Stimulated activated CD4-positive, alpha-beta T cell treated with anti-CD3 and anti-CD28 coated beads, TNF-alpha, amount 100 ng/mL, for 4 hours (primary cell): ENCODE measurements around the gene RHBDL3.
"Not testable (repeated sequence)": the region's sequence is repeated elsewhere in the genome, so short reads cannot be mapped to it uniquely, and the experiment has no call there.

ENCODE experiments used
- DNase-seq, 3 experiments: peaks; one replicate each; pipeline ENCODE4 v3.0.0-alpha.2; 2020; ENCODE audit warnings: low read depth in 3 of 3

The RHBDL3 gene

DNA sequence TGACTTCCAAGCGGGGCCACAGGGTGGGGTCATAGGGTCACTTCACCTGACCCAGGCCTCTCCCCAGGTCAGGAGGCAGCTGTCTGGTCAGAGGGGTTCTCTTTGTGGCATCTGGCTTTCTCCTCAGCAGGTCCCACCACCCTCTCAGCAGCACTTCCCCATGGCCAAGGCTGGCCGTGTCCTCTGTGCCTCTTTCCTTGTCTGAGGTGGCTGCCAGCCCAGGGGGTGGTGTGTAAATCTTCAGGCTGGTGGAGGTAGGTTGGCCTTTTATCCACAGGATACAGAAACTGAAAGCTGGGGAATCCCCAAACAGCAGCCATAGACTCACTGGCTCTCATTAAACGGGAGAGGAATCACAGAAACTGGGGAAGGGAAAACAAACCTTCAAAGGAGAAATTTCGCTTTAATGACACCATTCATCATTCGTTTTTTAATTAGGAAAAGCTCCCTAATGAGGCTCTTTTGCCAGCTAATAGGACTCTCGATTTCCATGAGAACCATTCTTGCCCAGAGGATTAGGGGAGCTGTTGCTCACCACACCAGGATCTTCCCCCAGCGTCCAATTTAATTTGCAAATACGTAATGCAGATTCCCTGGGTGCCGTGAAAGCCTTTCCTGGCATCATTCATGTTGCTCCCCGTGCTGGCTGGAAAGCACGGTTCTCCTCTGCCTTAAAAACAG lies 58.3 kb downstream of the RHBDL3 start:
- peak in 1 of 3 experiments; percentile 21 for DNase-seq

DNA sequence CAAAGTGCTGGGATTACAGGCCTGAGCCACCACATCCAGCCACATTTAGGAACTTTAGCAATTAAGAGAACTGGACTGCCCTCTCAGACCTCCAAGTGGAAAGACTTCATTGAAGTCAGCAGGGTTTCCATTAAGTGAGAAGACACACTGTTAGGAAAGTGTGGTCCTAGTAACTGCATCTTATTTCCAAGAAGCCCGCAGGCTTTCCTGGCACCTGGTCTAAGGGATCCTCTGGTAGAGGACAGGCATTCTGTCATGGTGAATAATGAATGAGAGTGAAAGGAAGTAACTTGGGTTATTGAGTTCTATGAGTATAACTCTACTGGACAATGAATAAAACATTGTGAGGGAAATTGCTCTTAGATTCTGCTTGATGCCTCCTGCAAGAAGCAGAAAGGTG lies 62.3 kb downstream of the RHBDL3 start:
- DNase-seq, result no peak

DNA sequence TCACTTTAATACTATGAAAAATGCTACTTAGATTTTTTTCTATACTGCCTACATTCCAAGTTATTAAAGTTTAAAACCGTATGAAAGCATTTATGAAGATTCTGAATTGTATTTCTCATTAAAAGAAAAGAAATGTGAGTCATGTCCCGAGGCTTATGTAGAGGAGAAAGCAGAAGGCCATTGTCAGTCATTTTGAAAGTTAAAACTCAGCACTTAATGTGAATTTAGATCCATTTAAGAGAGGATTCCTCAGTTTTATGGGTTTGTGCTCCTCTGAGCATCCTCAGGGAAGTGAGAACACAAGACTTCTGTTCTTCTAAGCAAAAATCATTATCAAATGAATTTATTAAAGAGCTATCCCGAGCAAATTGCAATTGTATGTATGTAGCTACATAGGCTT lies 64.5 kb downstream of the RHBDL3 start:
- no peak for DNase-seq

GRCh38 chr17:32331243-32332040 lies 65.8 kb downstream of the RHBDL3 start:
- no peak for DNase-seq

GRCh38 chr17:32333187-32333586 lies 67.6 kb downstream of the RHBDL3 start:
- no peak for DNase-seq

DNA sequence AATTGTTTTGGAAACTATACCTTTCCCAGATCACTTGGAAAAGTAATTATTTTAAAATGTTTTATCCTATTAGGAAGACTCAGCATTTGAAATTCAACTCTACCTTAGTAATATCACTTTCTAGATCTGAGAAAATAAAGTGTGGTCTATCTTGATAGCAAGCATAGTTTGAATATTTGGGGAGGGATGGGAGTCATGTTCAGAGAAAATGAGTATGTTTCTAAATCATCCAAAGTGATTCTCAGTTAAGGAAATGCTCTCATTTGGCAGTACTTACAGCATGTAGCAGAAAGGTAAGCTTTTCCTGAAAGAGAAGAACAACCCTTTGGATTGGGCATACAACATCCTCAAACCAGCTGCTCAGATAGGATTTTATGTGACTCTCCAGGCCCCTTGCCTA lies 69.4 kb downstream of the RHBDL3 start:
- no peak for DNase-seq

DNA sequence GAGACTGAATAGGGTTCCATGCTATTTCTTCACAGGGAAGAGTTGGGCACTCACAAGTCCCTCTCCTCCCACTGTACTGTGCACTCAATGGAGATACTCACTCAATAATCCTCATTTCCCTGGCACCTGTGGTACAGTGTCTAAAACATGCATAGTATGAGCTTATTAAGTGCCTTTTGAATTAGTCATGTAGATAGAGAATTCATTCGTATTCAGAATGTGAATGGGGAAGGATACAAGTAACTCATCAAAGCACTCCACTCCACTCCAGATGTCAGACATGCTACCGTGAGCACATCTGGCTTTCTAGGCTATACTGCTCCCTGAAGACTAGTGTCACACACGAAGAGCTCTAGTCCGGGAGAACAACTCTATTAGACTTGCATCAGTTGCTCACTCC lies 70.1 kb downstream of the RHBDL3 start:
- no peak for DNase-seq

GRCh38 chr17:32341141-32341856 lies 75.7 kb downstream of the RHBDL3 start:
- peak in 1 of 3 experiments; percentile 20 for DNase-seq

- DNase-seq, result peak; percentile 59 to 77 (median 65)
Measured at GRCh38 chr17:32341857-32342602, 76.4 kb downstream of the RHBDL3 start, which contains the start of gene C17orf75. Gene C17orf75 (minus strand): TSS chr17:32342173. CDS start chr17:32342139, 34 bp downstream.

DNA sequence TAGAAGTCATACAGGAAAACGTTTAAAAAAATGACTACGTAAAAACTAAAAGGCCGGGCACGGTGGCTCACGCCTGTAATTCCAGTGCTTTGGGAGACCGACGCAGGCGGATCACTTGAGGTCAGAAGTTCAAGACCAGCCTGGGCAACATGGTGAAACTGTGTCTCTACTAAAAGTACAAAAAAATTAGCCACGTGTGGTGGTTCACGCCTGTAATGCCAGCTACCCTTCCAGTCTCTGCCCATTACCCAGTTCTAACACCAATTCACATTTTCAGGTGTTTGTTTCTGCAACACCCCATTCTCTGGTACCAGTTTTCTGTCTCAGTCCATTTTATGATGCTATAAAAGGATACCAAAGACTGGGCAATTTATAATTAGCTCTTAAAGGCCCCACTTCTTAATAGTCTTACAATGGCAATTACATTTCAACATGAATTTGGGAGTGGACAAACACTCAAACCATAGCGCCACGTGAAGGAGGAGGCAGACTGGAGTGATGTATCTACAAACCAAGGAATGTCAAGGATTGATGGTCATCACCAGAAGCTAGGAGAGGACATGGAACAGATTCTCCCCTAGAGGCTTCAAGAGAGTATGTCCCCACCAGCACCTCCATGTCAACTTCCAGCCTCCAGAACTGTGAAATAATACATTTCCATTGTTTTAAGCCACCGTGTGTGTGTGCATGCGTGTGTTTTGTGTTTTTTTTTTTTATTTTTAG lies 77.1 kb downstream of the RHBDL3 start:
- DNase-seq, result no peak

DNA sequence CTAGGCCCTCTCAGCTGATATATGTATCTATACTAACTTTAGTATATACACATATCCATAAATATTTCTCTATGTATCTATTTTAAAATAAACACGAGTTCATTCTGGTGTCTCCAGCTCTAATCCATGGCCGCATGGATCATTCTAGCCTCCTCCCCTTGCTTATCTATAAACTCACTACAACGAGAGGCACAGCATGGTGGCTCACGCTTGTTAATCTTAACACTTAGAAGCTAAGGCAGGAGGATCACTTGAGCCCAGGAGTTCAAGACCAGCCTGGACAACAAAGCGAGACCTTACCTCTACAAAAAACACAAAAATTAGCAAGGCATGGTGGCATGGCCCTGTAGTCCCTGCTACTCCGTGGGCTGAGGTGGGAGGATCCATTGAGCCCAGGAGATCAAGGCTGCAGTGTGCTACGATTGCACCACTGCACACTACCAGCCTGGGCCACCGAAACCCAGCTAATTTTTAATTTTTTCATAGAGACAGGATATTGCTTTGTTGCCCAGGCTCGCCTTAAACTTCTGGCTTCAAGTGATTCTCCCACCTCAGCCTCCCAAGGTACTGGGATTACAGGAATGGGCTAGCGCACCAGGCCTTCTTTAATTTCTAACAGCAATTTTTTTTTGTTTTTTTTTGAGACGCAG lies 80.4 kb downstream of the RHBDL3 start:
- DNase-seq, result no peak

- no peak for DNase-seq
Measured at GRCh38 chr17:32348483-32348800, 82.8 kb downstream of the RHBDL3 start.

DNA sequence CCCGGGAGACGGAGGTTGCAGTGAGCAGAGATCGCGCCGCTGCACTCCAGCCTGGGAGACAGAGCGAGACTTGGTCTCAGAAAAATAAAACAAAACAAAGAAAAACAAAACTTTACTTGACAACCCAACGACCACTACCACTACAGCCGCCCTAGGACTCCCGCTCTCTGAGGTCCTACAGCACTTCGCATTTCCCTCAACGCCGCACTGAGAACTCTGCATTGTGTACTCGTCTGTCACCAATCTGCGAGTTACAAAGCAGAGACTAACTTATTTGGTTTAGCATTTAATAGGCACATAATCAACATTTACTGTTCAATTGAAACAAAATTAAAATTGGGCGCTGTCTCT lies 83.8 kb downstream of the RHBDL3 start:
- DNase-seq, result no peak

DNA sequence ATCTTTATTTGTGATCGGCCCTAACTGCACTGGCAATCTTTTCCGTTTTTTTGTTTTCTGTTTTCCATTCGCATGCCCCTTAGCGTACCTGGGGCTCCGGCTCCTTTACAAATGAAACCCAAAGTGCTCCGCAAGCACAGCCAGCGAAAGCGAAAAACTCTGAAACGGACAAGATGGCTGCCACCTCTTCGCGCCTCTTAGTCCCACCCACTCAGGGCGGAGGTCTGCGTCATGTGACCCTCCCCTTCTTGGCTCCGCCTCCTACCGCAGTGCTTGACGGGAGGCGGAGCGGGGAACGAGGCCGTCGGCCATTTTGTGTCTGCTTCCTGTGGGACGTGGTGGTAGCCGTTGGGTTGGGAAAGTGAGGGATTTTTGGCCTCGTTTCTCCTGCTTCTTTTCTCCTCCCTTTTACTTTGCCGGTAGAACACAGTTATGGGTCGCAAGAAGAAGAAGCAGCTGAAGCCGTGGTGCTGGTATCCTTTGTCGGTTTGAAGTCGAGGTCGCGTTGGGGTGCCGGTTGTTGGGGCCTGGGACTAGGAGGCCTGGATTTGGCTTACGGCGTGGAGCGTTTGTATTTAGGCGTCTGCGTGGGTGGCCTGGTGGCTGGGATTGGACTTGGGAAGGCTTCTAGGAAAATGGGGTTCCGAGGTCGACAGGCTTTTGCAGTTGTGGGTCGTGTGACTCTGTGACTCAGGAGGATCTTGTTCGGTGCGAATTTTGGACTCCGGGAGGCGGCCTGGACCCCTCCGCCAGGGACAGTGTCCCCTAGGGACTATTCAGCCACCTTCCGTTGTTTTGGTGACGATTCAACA lies 84.4 kb downstream of the RHBDL3 start, which contains the start of gene ZNF207:
TSS of gene ZNF207 (plus strand) at position 304 of the 812 bp plus-strand sequence. CDS start at position 433, 129 bp downstream.
- DNase-seq, result peak; percentile 86 to 90 (median 89)

- DNase-seq, result no peak
Measured at GRCh38 chr17:32350666-32351418, 85.2 kb downstream of the RHBDL3 start.

DNA sequence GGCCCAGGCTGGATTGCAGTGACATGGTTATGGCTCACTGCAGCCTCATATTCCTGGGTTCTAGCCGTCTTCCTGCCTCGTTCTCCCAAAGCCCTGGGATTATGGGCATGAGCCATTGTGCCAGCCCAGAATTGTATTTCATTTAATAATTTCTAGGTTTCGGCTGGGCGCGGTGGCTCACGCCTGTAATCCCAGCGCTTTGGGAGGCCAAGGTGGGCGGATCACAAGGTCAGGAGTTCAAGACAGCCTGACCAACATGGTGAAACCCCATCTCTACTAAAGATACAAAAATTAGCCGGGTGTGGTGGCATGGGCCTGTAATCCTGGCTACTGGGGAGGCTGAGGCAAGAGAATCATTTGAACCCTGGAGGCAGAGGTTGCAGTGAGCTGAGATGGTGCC lies 87.1 kb downstream of the RHBDL3 start:
- DNase-seq, result not testable (repeated sequence)

- DNase-seq, result no peak
Measured at GRCh38 chr17:32355649-32356377, 90.2 kb downstream of the RHBDL3 start.

GRCh38 chr17:32356378-32356743 lies 90.7 kb downstream of the RHBDL3 start:
- no peak for DNase-seq
